Neutrophil (primary cell): Measurements from ENCODE around the gene KCTD14.
"Not testable (repeated sequence)": the region's sequence is repeated elsewhere in the genome, so short reads cannot be mapped to it uniquely, and the experiment has no call there.

Experiments used
- H3K27ac ChIP-seq: fragments of 200-600 bp; sonication (generic); 2 replicates; pipeline ENCODE4 v1.5.1; 2016; ENCODE audit warnings: mild to moderate bottlenecking, moderate library complexity
- H3K27me3 ChIP-seq: fragments of 200-600 bp; sonication (generic); 2 replicates; pipeline ENCODE4 v1.6.0; 2016; ENCODE audit warnings: mild to moderate bottlenecking
- H3K36me3 ChIP-seq: fragments of 200-600 bp; sonication (generic); 2 replicates; pipeline ENCODE4 v1.5.1; 2017
- H3K4me1 ChIP-seq, 2 experiments: fragments of 200-600 bp in 1 of 2; sonication (generic) in 1 of 2; 1 replicate in 1 of 2; 2 replicates in 1 of 2; pipeline versions ENCODE4 v1.5.1 to v1.6.1; 2013 to 2016; ENCODE audit warnings: low read depth in 1 of 2, low read length in 1 of 2, mild to moderate bottlenecking in 1 of 2, moderate library complexity in 1 of 2; ENCODE audit not compliant: control insufficient read depth in 1 of 2, insufficient read depth in 1 of 2
- H3K4me3 ChIP-seq, 2 experiments: fragments of 200-600 bp in 1 of 2; sonication (generic) in 1 of 2; 1 replicate in 1 of 2; 2 replicates in 1 of 2; pipeline ENCODE4 v1.5.1; 2013 to 2016; ENCODE audit warnings: low read depth in 1 of 2, low read length in 1 of 2, mild to moderate bottlenecking in 1 of 2, moderate library complexity in 1 of 2
- H3K9me3 ChIP-seq: fragments of 200-600 bp; sonication (generic); 2 replicates; pipeline ENCODE4 v1.5.1; 2016
- CTCF ChIP-seq: fragments of 200-600 bp; sonication (generic); IDR thresholded peaks from 2 replicates; pipeline ENCODE4 v1.5.1; 2016; ENCODE audit warnings: antibody characterized with exemption

Gene KCTD14

DNA sequence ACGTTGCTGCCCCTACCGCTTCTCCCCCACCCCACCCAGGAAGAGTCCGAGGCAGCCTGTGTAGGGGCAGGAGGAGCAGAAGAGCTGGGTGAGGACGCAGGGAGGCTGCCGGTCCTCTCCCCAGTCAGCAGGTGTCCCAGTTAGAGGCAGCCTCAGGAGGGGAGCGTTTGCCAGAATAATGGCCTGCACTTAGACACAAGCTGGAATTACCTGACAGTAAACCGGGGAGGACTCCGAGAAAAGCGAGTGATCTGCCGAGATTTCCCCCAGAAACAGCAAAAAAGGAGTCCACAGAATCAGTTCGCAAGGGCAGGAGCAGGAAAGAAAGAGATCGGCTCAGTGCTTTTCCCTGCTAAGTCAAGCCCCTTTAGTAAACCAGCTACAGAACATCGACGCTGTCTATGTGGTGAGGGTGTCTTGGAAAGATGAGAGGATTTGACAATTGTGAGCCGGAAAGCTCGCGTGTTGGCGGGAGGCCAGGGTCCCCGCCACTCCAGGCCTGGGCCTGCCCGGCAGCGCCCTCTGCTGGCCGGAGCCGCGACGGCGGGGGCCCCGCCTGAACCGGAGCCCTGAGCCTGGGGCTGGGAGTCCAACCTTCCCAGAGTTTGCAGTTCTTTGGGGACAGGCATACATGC, 22.9 kb upstream of the KCTD14 start:
- peak; percentile 90 for TF ChIP-seq CTCF
- Histone ChIP-seq H3K27ac (no peak overlapping the region), H3K4me1 (peaks cover 9 to 12% of the 10 kb centered on the region in 2 experiments), H3K9me3 (no peaks in the 10 kb centered on the region), H3K36me3 (no peaks in the 10 kb centered on the region), H3K4me3 (no peak overlapping the region), H3K27me3 (no peaks in the 10 kb centered on the region)

GRCh38 chr11:78044706-78045105, 21.6 kb upstream of the KCTD14 start:
- Histone ChIP-seq H3K36me3 (no peaks in the 10 kb centered on the region), H3K27ac (no peak overlapping the region), H3K4me1 (peaks cover 6 to 13% of the 10 kb centered on the region in 2 experiments), H3K27me3 (no peaks in the 10 kb centered on the region), H3K9me3 (no peaks in the 10 kb centered on the region), H3K4me3 (no peak overlapping the region)
- TF ChIP-seq CTCF: no peak

DNA sequence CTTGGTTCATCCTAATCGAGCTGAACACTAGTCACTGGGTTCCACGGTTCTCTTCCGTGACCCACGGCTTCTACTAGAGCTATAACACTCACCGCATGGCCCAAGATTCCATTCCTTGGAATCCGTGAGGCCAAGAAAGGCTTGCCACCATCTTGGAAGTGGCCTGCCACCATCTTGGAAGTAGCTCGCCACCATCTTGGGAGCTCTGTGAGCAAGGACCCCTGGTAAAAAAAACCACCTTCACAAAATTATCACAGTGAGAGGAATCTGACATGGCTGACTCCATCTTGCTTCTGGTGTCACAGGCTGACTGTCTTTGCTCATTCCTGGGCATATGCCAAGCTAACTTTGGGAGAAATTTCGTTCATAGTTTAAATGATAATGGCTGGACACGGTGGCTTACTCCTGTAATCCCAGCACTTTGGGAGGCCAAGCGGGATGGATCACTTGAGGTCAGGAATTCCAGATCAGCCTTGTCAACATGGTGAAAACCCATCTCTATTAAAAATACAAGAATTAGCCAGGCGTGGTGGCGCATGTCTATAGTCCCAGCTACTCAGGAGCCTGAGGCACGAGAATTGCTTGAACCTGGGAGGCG, 18.9 kb upstream of the KCTD14 start:
- Histone ChIP-seq H3K27me3 (no peaks in the 10 kb centered on the region), H3K9me3 (no peaks in the 10 kb centered on the region), H3K4me1 (peaks cover 6 to 13% of the 10 kb centered on the region in 2 experiments), H3K27ac (no peak overlapping the region), H3K36me3 (no peaks in the 10 kb centered on the region), H3K4me3 (no peak overlapping the region)
- TF ChIP-seq CTCF: no peak

DNA sequence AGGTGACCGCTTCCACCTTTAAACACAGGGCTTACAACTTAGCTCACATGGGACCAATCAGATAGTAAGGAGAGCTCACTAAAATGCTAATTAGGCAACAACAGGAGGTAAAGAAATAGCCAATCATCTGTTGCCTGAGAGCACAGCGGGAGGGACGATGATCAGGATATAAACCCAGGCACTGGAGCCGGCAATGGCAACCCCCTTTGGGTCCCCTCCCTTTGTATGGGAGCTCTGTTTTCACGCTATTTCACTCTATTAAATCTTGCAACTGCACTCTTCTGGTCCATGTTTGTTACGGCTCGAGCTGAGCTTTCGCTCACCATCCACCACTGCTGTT, 18.3 kb upstream of the KCTD14 start:
- not testable (repeated sequence) for H3K27me3 ChIP-seq, H3K36me3 ChIP-seq, H3K4me3 ChIP-seq, H3K27ac ChIP-seq, H3K9me3 ChIP-seq
- peaks cover 6 to 12% of the 10 kb centered on the region in 2 experiments for H3K4me1 ChIP-seq

- no peak overlapping the region for H3K27ac ChIP-seq
- H3K27me3 ChIP-seq: no peaks in the 10 kb centered on the region
- no peak for TF ChIP-seq CTCF
- H3K36me3 ChIP-seq: no peaks in the 10 kb centered on the region
- no peak overlapping the region for H3K4me3 ChIP-seq
- peaks cover 1 to 7% of the 10 kb centered on the region in 2 experiments for H3K4me1 ChIP-seq
- no peaks in the 10 kb centered on the region for H3K9me3 ChIP-seq
Observed at GRCh38 chr11:78040691-78041379, 17.8 kb upstream of the KCTD14 start.
